Stimulated activated CD4-positive, alpha-beta T cell treated with anti-CD3 and anti-CD28 coated beads, Interleukin-1b, Interleukin-23, amount 100 ng/mL, for 1 hour (primary cell): ENCODE data around the gene TBC1D17.

Source experiments
- DNase-seq, 2 donors: peaks; one replicate each; pipeline ENCODE4 v3.0.0-alpha.2; 2020; ENCODE audit warnings: low read depth in 2 of 2

Gene TBC1D17

DNA sequence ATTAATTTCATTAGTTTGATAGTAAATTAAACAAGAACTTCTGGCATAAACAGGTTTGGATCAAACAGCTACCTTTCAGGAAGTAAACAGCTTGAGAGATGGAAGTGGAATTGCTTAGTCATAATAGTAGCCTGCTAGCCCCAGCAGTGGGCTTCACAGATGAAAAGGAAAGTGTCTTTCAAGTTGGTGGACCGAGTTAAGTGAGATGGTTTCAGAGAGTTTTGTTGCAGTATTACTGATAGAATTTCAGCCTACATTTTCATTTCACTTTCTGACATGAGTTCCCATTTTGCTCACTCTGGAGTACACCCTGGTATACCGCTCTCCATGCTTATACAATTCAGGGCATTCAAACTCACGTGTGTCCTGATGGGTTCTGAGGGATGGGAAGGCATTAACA is 28.6 kb upstream of the TBC1D17 start:
- no peak for DNase-seq

DNA sequence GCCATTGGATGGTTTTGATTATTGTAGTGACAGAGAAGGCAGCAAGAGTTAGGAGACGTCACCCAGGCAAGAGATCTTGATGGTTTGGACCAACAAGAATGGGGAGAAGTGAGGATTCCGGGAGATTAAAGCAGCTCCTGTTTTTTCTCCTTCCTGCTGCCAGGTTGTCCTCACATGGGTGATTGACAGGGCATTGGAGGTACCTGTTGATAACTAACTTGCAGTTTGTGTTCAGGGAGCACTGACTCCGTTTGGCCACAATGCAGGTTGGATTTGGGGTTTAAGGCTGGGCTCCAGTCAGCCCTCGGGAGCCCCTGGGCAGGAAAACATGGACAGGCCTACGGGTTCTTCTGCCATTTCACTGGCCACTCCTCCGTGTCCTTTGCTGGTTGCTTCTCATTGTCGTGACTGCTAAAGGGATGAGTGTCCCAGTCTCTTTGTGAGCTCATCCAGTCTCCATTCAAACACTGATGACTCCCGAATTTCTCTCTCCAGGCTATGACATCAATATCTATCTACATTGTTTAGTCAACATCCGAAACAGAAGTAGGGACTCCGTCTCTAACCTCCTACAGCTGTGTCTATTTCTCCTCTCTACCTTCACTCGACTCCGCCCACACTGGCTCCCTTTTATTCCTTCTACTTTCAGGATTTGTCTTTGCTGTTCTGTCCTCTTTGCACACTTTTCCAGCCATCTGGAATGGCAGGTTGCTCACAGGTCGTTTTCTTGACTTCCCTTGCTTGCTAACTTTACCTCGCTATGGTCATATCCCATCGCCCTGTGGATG is 27.9 kb upstream of the TBC1D17 start:
- DNase-seq: no peak

DNA sequence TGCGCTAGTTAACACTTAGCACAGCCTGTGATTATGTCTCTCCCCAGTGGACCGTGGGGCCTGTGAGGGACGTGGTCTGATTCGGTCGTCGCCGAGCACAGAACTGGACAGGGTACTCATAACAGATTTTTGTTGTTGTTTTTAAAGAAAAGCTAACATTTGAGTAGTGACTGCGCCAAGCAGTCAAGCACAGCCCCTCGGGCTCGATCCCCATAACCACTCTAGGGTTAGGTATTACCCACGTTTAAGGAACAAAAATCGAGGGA is 27.3 kb upstream of the TBC1D17 start:
- DNase-seq: no peak

DNA sequence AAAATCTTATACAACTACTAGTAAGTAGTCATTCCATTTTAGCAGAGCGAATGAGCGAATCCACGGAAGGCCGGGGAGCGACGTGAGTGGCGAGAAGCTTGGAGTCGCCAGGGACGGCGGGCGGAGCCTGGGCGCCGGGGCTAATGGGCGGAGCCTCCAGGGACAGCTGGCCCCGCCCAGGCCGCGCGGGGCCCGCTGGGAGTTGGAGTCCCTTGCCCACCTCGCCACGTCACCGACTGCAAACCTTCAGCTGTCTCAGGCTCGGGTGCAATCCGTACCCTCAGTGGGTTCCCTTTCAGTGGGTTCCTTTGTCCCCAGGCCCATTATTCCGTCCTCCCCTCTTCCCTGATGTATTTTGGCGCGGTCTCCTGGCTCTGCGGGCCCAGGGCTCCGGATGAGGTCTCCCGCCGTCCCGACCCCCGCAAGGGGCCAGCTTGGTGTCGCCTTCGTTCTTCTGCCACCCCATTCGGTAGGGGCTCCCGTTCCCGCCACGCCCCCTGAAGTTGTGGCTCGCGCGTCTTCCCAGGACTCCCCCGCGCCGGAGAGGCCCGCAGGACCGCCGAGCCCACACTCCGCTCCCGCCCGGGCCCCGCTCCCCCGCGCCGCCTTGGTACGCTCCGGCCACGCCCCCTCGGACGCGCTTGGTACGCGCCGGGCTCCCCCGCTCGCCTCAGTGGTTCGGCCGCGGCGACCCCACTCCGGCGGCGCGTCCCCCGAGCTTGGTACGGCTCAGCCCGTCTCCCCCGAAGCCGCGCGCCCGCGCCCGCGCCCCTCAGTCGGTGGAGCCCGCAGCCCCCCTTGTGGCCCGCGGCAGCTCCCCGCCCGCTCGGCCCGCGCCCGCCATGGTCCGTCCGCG is 26.8 kb upstream of the TBC1D17 start, which contains the start of gene PTOV1:
TSS of gene PTOV1 (plus strand) at position 673 of the 856 bp plus-strand sequence.
- peak; percentile 72 to 83 for DNase-seq

DNA sequence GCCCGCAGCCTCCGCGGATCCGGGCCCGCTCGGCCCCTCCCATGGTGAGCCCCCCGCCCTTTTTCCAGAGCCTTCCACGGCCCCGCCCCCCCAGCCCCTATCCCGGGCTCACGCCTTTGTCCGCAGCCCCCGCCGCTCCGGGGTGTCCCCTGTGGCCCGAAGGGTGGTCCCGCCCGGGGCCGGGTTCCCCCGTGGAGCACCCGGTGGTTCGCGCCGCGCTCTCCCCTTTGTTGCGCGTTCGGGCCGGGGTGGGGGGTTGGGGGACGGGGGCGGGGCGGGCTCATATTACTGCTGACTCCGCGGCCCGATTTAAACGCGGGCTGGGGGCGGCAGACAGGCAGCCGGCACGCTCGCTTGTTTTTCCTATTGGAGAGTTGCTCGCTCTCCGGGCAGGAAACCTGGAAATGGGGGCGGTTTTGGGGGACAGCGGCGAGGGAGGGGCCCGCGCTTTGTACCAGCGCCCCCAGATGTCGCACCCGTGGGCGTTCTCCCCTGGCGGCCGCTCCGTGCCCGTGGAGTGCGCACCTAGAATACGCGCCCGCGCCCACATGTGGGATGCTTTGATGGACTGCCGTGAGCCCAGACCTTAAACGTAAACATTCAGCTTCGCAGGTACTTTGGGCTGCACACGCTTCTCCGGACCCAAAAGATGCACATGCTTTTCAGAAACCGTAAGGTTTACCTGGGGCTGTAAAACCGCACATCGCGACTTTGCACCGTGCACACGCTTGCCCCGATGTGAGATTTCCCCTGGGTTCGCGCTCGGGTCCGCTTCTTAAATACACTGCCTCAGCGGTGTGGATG is 25.8 kb upstream of the TBC1D17 start:
- DNase-seq: no peak

DNA sequence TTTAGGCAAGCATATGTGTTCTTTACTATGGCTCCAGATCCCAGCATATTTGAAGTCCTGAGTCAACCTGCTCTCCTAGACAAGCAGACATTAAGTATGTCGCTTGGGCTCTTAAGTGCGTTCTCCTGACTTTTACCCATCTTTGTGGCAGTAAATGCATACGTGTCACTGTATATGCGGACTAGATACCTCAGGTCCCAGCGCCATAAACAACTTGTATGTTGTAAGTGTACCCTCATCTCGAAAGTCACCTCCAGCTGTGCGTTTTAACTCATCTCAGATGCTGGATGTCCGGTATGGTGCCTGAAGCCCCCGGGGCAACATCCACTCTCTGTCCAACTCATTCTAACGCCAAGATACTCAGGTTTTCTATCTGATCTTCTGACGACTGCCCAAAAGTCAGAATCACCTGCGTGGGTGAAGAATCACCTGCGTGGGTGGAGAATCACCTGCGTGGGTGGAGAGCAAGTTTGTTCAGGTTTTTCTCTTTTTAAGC is 24.8 kb upstream of the TBC1D17 start:
- no peak for DNase-seq

DNA sequence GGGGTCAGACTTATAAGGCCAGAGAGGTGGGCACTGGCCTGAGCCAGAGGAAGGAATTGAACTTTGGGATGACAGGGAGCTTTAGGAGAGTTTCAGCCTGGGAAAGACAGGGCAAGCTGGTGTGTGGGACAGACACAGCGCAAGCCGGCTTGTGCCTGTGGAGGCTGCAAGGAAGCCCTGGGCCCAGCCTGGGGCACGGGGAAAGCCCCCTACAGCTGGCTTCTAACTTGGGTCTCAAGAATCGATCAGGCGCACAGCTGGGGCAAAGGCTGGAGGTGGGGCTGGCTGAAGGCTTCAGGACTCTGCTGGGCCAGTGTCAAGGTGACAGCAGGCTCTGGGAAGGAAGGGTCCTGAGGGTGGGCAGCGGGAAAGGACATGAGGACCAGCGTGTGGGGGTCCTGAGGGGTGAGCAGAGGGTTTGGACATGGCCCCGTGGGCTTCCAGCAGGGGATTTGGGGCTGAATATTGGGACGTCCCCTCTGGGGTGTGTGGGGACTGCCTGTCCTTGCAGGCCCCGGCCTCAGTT is 23.6 kb upstream of the TBC1D17 start:
- DNase-seq: no peak

DNA sequence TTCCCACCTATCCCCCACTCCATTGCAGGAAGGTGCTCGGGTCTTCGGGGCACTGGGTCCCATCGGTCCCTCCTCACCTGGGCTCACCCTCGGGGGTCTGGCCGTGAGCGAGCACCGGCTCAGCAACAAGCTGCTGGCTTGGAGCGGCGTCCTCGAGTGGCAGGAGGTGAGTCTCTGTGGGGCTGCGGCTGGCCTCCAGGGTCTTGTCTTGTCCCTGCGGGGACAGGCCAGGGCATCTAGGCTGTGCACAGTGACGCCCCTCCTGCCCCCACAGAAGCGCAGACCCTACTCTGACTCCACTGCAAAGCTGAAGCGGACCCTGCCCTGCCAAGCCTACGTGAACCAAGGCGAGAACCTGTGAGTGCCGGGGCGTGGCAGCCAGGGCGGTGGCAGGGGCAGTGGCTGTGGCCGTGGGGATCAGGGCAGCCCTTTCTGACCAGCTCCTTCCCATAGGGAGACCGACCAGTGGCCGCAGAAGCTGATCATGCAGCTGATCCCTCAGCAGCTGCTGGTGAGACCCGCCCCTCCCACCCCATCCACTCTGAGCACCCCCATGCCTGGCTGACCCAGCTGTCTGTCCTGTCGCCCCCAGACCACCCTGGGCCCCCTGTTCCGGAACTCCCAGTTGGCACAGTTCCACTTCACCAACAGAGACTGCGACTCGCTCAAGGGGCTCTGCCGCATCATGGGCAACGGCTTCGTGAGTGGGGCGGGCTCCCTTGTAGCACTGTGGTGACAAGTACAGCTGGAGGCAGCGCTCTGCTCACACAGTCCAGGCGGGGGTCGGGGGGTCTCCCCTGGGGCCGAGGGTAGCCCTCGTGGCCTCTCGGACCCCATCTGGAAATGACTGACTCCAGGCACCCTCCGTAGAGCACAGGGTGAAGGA is 22.9 kb upstream of the TBC1D17 start:
- DNase-seq: no peak

DNA sequence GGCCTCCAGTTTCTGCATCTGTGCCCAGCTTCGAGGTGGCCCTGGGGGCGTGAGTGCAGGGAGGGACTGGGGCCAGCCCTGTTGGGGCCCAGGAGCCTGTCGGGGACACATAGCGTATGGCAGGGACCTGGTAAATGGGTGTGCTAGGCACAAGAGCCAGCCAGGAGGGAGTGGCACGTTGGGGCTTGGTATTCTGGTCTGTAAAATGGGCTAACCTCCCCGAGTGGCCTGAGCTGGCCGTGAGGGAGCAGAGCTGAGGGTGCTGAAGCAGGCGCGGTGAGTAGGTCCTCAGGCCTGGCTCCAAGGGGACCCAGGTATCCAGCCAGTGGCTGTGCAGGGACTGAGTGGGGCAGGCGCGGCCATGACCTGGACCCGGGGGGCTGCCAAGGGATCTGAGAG is 22.2 kb upstream of the TBC1D17 start:
- no peak for DNase-seq

DNA sequence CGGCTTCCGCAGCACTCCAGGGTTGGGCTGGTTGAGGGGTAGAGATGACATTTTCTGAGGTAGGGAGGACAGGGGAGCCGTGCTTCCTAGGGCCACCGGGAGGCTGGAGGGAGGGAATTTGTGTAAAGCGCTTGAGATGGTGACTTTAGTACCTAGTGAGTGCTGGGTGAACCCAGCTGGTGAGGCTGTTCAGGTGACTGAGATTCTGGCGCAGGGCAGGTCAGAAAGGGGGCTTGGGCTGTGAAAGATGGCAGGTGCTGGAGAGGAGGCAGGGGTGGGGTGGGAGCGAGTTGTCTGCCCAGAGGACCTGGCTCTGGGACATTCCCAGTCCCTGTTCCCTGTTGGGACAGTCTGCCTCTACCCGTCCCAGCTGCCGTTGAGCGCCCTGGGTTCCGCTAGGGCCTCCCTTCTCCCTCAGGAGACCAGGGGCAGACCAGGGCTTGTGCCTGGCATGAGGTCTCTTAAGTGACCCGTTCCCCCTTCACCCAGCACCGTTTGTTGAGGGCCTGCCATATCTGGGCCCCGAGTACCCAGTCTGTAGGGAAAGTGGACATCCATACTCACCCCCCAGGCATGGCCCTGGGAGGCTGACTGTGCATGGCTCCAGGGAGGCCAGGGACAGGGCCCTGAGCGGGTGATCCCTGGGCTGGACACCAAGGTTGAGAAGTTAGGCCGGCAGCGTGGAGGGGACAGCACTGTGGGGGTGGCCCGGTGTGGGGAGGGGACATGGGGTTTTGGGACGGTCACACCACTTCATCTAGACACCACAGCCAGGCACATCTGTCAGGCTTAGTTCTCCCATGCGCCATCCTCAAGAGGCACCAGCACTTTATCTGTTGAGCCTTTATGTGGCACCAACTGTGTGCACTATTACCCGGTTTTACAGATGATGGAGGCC is 21.6 kb upstream of the TBC1D17 start:
- no peak for DNase-seq

DNA sequence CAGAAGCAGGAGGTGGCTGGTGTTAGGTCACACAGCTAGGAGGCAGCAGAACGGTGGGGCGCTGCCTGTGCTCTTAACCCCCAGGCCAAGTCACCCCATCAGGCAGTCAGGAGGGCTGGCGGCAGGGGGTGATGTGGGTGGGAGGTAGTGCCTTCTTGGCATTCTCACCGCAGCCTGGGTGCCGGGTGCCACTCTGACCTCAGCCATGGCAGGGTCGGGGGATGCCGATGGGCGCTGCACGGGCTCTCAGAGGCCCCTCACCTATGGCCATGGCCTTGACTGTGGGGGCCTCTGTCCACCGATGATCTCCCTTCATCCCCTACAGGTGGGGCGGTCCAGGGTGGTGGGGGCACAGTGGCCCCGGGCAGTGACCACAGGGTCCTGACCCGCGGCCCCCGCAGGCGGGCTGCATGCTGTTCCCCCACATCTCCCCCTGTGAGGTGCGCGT is 20.9 kb upstream of the TBC1D17 start:
- no peak for DNase-seq

DNA sequence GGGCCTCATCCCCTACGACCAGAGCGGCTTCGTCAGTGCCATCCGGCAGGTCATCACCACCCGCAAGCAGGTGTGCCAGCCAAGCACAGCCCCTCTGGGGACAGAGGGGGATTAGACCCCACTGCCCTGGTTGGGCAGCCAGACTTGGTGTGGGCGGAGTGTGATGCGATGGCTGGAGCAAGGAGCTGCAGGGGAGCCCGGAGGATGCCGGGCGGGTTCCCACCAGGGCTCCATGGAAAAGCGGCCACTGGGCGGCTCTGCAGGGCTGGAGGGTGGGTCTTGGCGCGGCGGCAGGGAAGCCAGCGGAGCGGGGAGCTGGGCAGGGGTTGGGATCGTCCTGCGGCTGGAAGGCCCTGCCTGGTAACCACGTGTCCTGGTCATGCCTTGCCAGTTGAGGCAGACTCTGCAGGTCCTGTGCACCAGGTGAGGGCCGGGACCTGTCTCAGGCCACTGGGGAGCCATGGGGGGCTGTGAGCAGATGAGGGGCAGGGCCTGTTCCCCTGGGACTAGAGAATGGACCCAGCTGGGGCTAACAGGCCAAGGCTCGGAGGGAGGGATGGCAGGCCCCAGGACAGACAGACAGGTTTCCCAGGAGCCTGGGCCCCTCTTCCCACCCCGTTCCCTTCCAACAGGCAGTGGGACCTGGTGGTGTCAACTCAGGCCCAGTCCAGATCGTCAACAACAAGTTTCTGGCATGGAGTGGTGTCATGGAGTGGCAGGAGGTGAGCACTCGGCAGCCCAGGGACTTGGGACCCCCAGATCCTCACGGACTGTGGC is 20.3 kb upstream of the TBC1D17 start:
- DNase-seq: no peak

DNA sequence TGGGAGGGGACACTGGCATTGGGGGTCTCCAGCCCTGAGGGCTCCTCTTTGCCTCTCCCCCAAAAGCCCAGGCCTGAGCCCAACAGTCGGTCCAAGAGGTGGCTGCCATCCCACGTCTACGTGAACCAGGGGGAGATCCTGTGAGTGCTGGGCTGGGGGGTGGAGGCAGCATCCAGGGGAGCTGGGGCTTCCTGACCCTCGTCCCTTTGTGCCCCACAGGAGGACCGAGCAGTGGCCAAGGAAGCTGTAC is 19.7 kb upstream of the TBC1D17 start:
- no peak for DNase-seq

DNA sequence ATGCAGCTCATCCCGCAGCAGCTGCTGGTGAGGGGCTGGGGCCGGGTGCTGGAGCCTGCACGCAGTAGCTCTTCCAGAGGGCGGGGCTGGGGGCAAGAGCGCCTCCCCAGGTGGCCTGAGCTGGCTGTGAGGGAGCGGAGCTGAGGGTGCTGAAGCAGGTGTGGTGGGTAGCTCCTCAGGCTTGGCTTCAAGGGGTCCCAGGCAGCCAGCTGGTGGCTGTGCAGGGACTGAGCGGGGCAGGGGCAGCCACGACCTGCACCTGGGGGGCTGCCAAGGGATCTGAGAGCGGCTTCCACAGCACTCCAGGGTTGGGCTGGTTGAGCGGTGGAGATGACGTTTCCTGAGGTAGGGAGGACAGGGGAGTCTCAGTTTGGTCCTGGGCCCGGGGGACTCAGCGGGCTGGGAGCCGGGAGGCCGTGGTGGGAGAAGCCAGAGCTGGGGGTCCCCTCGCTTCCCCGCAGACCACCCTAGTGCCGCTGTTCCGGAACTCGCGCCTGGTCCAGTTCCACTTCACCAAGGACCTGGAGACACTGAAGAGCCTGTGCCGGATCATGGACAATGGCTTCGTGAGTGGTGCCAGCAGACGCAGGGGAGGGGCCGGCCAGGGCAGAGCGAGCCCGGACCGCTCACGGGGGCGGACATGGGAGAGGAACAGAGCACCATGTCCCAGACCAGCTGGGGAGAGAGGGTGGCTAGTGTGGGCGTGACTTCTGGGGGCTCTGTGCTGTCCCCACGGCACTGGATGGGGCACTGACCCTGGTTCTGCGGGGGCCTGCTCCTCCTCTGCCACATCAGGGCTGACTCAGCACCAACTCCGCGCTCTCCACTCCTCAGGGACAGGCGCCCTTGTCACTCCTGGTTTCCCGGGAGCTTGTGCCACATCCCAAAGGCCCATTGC is 19.2 kb upstream of the TBC1D17 start:
- DNase-seq: no peak

DNA sequence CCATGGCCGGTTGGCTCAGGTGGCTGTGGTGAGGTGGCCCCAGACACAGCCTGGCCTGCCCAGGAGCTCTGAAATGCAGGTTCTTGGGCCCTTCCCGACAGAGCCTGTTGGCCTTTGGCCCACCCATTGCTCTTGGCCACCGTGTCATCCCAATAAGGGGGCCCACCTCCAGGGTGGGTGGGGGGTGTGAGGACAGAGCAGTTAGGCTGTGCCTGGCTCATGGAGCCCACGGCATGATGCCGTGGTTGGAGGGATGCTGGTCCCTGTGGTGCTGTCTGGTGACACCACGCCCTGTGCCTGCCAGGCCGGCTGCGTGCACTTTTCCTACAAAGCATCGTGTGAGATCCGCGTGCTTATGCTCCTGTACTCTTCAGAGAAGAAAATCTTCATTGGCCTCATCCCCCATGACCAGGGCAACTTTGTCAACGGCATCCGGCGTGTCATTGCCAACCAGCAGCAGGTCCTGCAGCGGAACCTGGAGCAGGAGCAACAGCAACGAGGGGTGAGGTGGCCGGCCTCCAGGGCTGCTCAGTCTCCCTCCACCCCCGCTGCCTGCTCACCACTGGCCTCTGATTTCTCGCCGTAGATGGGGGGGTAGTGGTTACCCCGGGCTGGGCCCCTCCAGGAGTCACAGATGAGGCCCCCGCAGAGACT is 17.7 kb upstream of the TBC1D17 start:
- no peak for DNase-seq

DNA sequence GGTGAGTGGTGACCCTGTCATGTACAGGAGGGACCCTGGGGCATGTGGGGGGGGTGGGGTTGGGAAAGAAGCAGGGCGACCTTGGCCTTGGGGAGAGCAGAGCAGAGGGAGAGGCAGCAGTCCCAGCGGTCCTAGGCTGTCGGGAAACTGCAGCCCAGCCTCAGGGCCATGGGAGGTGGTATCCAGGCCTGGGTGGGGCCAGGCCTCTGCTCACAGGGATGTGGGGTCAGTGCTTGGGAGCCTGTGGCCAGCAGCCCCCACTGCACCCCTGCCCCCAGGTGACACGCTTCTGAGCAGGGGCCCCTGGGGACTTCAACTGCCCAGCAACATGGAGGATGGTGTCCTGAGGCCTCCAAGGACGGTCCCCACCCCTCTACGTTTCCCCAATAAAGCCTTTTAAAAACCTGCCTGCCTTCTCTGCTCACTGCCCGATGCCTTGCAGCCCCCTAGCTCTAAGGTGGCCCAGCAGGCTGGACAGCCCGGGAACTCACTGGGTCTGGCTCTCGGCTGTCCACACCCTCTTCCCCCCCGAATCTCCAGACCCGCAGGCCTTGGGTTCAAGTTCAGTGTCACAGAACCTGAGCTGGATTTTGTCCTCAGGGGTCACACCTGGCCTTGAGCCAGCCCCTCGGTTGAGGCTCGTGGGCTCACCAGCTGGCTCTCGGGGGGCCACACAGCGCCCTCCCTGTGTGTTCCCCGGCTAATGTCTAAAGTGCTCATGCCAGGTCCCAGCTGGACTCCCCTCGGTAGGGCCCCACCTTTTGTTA is 17.0 kb upstream of the TBC1D17 start:
- no peak for DNase-seq

DNA sequence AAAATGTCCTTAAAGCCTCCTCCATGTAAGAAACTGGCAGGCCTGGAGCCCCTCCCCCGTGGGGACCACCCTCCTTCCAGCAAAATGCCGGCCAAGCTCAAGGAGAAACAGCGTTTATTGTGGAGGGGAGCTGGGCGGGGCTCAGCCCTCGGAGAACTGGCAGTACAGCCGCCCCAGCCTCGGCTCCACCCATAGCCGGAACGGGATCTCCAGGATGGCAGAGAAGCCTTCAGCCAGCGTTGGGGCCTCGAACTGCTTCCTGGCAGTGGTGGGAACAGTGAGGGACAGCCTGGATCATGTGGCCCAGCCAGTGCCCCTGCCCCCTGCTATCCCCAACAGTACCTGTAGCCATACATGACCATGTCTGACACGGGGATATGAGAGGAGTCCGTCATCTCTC is 16.4 kb upstream of the TBC1D17 start:
- no peak for DNase-seq
